GM08714 (cell line): Measurements from ENCODE around the gene CAPN5.
"Not testable (repeated sequence)": the region's sequence is repeated elsewhere in the genome, so short reads cannot be mapped to it uniquely, and the experiment has no call there.

ENCODE experiments used
- H3K4me3 ChIP-seq: fragments of 200-500 bp; sonication (Bioruptor generic); 2 replicates; pipeline ENCODE4 v1.5.1; 2014; ENCODE audit warnings: mild to moderate bottlenecking, low read length, inconsistent platforms
- ZNF274 ChIP-seq: IDR thresholded peaks from 2 replicates; pipeline ENCODE4 v1.6.1; 2012; ENCODE audit warnings: mild to moderate bottlenecking, low read depth, low read length

Gene CAPN5

GRCh38 chr11:77053217-77054015, 13.4 kb upstream of the CAPN5 start:
- no peak overlapping the region for H3K4me3 ChIP-seq
- TF ChIP-seq ZNF274, result no peak

DNA sequence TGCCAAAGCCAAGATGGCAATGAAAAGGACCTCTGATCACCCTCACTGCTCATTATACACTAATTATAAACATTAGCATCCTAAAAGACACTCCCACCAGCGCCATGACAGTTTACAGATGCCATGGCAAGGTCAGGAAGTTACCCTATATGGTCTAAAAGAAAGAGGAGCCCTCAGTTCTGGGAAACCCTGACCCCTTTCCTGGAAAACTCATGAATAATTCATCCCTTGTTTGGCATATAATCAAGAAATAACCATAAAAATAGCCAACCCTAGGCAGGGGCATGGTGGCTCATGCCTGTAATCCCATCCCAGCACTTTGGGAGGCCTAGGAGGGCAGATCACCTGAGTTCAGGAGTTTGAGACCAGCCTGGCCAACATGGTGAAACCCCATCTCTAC, 12.7 kb upstream of the CAPN5 start:
- TF ChIP-seq ZNF274, result no peak
- H3K4me3 ChIP-seq, result no peak overlapping the region

DNA sequence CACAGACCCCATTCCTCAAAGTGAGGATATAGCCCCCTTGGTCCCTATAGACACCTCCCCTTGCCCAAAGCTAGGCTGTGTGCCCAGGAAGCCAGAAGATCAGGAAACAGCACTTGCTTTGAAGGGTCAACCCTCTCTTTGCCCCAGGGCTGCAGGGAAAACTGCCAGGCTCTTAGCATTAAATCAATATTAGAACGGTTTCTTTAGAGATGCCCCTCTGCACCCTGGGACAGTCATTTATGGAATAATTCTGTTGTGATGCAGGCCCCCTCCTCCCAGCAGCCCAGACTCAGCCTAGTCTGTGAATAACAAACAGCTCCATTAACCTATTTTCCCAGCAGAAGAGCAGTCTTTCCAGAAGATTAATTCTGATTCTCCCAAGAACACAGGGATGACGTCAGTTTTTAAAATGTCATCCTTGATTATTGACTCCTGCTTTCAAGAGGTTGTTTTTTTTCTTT, 11.6 kb upstream of the CAPN5 start:
- no peak for TF ChIP-seq ZNF274
- H3K4me3 ChIP-seq, result no peak overlapping the region

DNA sequence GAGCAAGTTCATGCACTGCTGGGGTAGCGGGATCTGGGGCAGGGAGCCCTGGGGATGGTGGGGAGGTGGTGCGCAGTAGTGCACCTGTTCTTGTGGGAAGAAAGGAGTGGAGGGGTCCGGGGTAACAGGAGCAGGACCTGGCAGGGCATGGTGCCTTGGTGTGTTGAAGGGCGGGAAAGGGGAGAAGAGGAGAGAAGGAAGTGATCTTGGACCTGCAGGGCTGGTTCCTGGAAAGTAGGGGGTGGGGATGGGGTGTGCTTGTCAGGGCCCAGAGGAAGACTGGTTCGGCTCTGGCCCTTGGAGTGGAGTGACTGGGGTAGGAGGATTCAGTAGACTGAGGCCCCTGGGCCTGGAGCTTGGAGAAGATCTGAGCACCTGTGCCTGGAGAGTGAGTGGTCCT, 10.9 kb upstream of the CAPN5 start:
- no peak for TF ChIP-seq ZNF274
- no peak overlapping the region for H3K4me3 ChIP-seq

GRCh38 chr11:77056814-77057402, 9.9 kb upstream of the CAPN5 start:
- H3K4me3 ChIP-seq, result no peak overlapping the region
- no peak for TF ChIP-seq ZNF274

GRCh38 chr11:77057938-77058474, 8.8 kb upstream of the CAPN5 start:
- TF ChIP-seq ZNF274, result no peak

GRCh38 chr11:77058900-77059299, 7.9 kb upstream of the CAPN5 start:
- no peak for TF ChIP-seq ZNF274
- no peak overlapping the region for H3K4me3 ChIP-seq

More at GRCh38 chr11:77057938-77058474, 8.8 kb upstream of the CAPN5 start:
- H3K4me3 ChIP-seq, result no peak overlapping the region

GRCh38 chr11:77059806-77060205, 7.0 kb upstream of the CAPN5 start:
- TF ChIP-seq ZNF274, result no peak
- H3K4me3 ChIP-seq, result no peak overlapping the region

DNA sequence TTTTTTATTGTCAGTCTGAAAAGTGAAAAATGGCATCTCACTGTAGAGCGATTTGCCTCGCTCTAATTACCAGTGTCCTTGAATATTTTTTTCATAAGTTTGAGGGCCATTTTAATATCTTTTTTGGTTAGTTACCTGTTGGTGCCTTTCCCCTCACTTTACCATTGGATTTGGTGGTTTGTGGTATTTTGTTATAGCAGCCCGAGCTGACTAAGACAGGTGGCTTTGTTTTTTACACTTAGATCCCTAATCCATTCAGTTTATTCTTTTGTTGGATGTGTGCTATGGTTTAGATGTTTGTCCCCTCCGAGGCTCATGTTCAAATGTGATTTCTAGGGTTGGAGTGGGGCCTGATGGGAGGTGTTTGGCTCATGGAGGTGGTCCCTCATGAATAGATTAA, 6.5 kb upstream of the CAPN5 start:
- no peak overlapping the region for H3K4me3 ChIP-seq
- no peak for TF ChIP-seq ZNF274

DNA sequence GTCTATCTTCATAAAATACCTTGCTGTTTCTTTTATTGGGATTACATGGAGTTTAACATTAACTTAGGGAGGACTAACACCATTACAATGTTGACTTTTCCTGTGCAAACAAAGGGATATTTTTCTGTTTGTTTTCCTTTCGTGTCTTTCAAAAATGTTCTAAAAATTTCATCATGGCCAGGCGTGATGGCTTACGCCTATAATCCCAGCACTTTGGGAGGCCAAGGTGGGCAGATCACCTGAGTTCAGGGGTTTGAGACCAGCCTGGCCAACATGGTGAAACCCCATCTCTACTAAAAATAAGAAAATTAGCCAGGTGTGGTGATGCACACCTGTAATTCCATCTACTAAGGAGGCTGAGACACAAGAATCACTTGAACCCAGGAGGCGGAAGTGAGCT, 5.5 kb upstream of the CAPN5 start:
- not testable (repeated sequence) for H3K4me3 ChIP-seq

- TF ChIP-seq ZNF274, result no peak
- no peak overlapping the region for H3K4me3 ChIP-seq
These were observed 3.8 kb upstream of the CAPN5 start for GRCh38 chr11:77062924-77063323.

- TF ChIP-seq ZNF274, result no peak
These were observed 3.4 kb upstream of the CAPN5 start for GRCh38 chr11:77063407-77063806.

GRCh38 chr11:77063861-77064260, 2.9 kb upstream of the CAPN5 start:
- TF ChIP-seq ZNF274, result no peak
- no peak overlapping the region for H3K4me3 ChIP-seq

More at GRCh38 chr11:77063407-77063806, 3.4 kb upstream of the CAPN5 start:
- no peak overlapping the region for H3K4me3 ChIP-seq

- TF ChIP-seq ZNF274, result no peak
- no peak overlapping the region for H3K4me3 ChIP-seq
These were observed 2.0 kb upstream of the CAPN5 start for GRCh38 chr11:77064648-77065217.

DNA sequence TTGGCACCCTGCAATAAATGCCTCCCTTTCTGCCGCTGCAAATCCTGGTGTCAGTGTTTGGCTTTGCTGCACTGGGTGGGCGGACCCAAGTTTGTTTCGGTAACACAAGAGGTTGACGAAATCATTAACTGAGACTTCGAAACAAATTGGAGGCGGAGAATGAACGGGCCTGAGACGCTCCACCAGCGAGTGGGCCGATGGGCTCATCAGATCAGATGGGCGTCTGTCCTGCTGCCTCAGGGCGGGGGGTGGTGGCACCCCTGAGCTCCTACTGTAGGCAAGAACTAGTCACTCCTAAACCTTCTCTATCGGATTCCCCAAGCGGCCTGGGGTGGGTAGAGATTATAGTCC, 918 bp upstream of the CAPN5 start:
- H3K4me3 ChIP-seq, result no peak overlapping the region; the same call in 1 of the 2 replicates
- TF ChIP-seq ZNF274, result no peak
